Measurements from ENCODE around the gene ZP1.

DNA sequence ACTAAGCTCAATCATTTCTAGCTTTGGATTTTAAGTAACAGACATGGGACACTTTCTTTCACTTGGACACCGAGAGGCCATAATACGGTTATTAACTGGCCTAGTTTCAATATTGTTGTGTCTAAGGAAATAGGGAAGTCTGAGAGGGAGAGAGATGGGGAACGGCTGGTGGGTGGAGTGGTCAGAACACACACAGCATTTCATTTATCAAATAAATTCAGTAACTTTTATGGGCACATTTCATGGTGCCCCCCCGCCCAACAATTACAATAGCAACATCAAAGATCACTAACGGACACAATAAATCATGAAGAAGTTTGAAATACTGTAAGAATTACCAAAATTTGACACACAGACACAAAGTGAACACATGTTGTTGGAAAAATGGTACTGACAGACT, 28.3 kb downstream of the ZP1 start:
- no peak for TF ChIP-seq EZH2phosphoT487 (IDR thresholded peaks at IDR 0.05; ENCODE audit: borderline replicate concordance, low read length)
- TF ChIP-seq, protein P1, sequence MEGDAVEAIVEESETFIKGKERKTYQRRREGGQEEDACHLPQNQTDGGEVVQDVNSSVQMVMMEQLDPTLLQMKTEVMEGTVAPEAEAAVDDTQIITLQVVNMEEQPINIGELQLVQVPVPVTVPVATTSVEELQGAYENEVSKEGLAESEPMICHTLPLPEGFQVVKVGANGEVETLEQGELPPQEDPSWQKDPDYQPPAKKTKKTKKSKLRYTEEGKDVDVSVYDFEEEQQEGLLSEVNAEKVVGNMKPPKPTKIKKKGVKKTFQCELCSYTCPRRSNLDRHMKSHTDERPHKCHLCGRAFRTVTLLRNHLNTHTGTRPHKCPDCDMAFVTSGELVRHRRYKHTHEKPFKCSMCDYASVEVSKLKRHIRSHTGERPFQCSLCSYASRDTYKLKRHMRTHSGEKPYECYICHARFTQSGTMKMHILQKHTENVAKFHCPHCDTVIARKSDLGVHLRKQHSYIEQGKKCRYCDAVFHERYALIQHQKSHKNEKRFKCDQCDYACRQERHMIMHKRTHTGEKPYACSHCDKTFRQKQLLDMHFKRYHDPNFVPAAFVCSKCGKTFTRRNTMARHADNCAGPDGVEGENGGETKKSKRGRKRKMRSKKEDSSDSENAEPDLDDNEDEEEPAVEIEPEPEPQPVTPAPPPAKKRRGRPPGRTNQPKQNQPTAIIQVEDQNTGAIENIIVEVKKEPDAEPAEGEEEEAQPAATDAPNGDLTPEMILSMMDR (IDR thresholded peaks at IDR 0.05; ENCODE audit: low read depth, low read length, poor library complexity, severe bottlenecking), result no peak

Data from DOHH2 (cell line).